Parathyroid adenoma (tissue), 2 donors: ENCODE data around the gene SBK3.

Source experiments
- H2AFZ ChIP-seq: fragments of 300-600 bp; sonication (generic); one replicate; pipeline ENCODE4 v1.7.0; 2017; ENCODE audit warnings: antibody characterized with exemption, mild to moderate bottlenecking
- H3K27ac ChIP-seq: fragments of 300-600 bp; sonication (generic); one replicate; pipeline ENCODE4 v1.7.0; 2017
- H3K27me3 ChIP-seq: fragments of 300-600 bp; sonication (generic); one replicate; pipeline ENCODE4 v1.7.0; 2017; ENCODE audit warnings: low read length; ENCODE audit not compliant: control insufficient read depth, insufficient read depth
- H3K36me3 ChIP-seq: fragments of 300-600 bp; sonication (generic); one replicate; pipeline ENCODE4 v1.7.0; 2017; ENCODE audit warnings: low read length; ENCODE audit not compliant: control insufficient read depth, insufficient read depth
- H3K4me1 ChIP-seq: fragments of 300-600 bp; sonication (generic); one replicate; pipeline ENCODE4 v1.7.0; 2017; ENCODE audit warnings: control low read depth
- H3K4me2 ChIP-seq: fragments of 300-600 bp; sonication (generic); one replicate; pipeline ENCODE4 v1.7.0; 2017; ENCODE audit warnings: low read length
- H3K4me3 ChIP-seq: fragments of 300-600 bp; sonication (generic); one replicate; pipeline ENCODE4 v1.7.0; 2017; ENCODE audit warnings: low read depth, low read length
- H3K79me2 ChIP-seq: fragments of 300-600 bp; sonication (generic); one replicate; pipeline ENCODE4 v1.7.0; 2017; ENCODE audit warnings: control low read depth
- H3K9ac ChIP-seq: fragments of 300-600 bp; sonication (generic); one replicate; pipeline ENCODE4 v1.7.0; 2017; ENCODE audit warnings: mild to moderate bottlenecking
- H3K9me3 ChIP-seq: fragments of 300-600 bp; sonication (generic); one replicate; pipeline ENCODE4 v1.7.0; 2017; ENCODE audit warnings: low read length; ENCODE audit not compliant: control insufficient read depth
- CTCF ChIP-seq: fragments of 300-600 bp; sonication (generic); IDR thresholded peaks from one replicate; pipeline ENCODE4 v1.7.0; 2017; ENCODE audit warnings: antibody characterized with exemption, mild to moderate bottlenecking
- donor health status: primary hyperparathyroidism.

Gene SBK3, protein sequence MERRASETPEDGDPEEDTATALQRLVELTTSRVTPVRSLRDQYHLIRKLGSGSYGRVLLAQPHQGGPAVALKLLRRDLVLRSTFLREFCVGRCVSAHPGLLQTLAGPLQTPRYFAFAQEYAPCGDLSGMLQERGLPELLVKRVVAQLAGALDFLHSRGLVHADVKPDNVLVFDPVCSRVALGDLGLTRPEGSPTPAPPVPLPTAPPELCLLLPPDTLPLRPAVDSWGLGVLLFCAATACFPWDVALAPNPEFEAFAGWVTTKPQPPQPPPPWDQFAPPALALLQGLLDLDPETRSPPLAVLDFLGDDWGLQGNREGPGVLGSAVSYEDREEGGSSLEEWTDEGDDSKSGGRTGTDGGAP

DNA sequence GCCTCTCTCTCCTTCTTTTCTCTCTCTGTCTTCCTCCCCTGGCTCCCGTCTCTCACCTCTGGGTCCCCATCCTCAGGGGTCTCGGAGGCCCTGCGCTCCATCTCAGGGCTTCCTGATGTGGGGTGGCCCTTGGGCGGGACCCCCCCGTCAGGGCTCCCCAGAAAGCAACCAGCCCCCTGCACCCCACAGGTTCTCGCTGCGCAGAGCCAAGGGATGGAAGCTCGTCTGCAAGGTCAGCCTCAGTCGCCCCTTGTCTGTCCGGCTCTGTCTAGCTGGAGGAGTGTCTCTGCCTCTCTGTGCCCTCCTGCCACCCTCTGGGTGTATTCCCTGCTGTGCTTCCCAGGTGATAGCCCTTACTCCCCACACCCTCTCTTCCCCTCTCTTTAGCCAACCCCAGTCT is at the start of gene SBK3:
TSS of gene SBK3 (minus strand) at position 101 of the 400 bp plus-strand sequence. CDS start at position 101, 0 bp downstream.
- Histone ChIP-seq H3K36me3 (no peaks in the 10 kb centered on the region), H2AFZ (no peak within 1 kb of the TSS), H3K9ac (no peak within 1 kb of the TSS), H3K79me2 (no peaks in the 10 kb centered on the region), H3K27me3 (no peaks in the 10 kb centered on the region), H3K4me2 (no peak within 1 kb of the TSS), H3K4me1 (no peaks in the 10 kb centered on the region), H3K4me3 (no peak within 1 kb of the TSS), H3K27ac (peak within 1 kb of the TSS; percentile 66), H3K9me3 (no peaks in the 10 kb centered on the region)
- no peak for TF ChIP-seq CTCF

DNA sequence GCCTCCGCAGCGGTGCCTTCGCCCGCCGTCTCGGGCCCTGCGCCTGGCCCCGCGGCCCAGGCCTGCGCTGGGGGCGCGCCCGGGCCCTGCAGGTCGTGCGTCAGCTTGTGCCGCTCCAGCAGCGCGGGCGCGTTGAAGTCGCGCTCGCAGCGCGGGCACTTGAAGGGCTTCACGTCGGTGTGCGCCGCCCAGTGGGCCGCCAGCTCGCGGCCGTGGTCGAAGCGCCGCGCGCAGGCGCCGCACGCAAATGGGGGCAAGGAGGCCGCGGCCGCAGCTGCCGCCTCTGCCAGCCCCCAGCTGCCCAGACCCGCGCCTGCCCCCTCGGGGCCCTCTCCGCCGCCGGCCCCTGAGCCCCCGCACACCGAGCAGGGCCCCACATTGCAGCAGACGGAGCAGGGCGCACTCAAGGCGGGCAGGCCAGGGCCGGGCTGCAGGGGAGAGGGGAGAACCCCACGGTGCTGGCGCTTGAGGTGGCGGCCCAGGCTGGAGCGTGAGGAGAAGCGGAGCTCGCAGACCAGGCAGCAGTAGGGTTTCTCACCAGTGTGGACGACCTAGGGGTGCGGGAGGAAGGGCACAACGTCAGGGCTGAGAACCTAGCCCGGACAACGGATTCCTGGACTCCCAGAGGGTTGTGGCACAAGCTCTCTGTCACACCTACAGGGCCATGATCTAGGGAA is 47.9 kb upstream of the SBK3 start:
- Histone ChIP-seq H3K9ac (no peak overlapping the region), H3K4me2 (no peak overlapping the region), H3K9me3 (no peaks in the 10 kb centered on the region), H3K4me3 (no peak overlapping the region), H2AFZ (no peak overlapping the region), H3K4me1 (no peaks in the 10 kb centered on the region), H3K27ac (no peak overlapping the region), H3K79me2 (peaks cover 2% of the 10 kb centered on the region), H3K36me3 (no peaks in the 10 kb centered on the region), H3K27me3 (no peaks in the 10 kb centered on the region)
- no peak for TF ChIP-seq CTCF

GRCh38 chr19:55592391-55593090 is 47.2 kb upstream of the SBK3 start:
- Histone ChIP-seq H3K27ac (no peak overlapping the region), H3K4me3 (no peak overlapping the region), H3K36me3 (no peaks in the 10 kb centered on the region), H3K79me2 (no peaks in the 10 kb centered on the region), H3K27me3 (no peaks in the 10 kb centered on the region), H3K9me3 (no peaks in the 10 kb centered on the region), H3K4me1 (no peaks in the 10 kb centered on the region), H3K9ac (no peak overlapping the region), H3K4me2 (no peak overlapping the region), H2AFZ (no peak overlapping the region)
- no peak for TF ChIP-seq CTCF

- H3K4me3 ChIP-seq = no peak overlapping the region
- TF ChIP-seq CTCF = no peak
Observed at GRCh38 chr19:55591555-55591954, 46.2 kb upstream of the SBK3 start.

More at GRCh38 chr19:55591555-55591954, 46.2 kb upstream of the SBK3 start:
- Histone ChIP-seq H3K27me3 (no peaks in the 10 kb centered on the region), H3K9me3 (no peaks in the 10 kb centered on the region), H3K27ac (no peak overlapping the region), H3K36me3 (no peaks in the 10 kb centered on the region), H3K4me2 (no peak overlapping the region), H3K9ac (no peak overlapping the region), H3K4me1 (peaks cover 5% of the 10 kb centered on the region), H2AFZ (no peak overlapping the region), H3K79me2 (no peaks in the 10 kb centered on the region)
